Fibroblast of skin of back (primary cell): ENCODE data around the gene INHBB.

Experiments used
- DNase-seq: peaks from one replicate; pipeline ENCODE4 v3.0.0-alpha.2; 2013

INHBB gene

DNA sequence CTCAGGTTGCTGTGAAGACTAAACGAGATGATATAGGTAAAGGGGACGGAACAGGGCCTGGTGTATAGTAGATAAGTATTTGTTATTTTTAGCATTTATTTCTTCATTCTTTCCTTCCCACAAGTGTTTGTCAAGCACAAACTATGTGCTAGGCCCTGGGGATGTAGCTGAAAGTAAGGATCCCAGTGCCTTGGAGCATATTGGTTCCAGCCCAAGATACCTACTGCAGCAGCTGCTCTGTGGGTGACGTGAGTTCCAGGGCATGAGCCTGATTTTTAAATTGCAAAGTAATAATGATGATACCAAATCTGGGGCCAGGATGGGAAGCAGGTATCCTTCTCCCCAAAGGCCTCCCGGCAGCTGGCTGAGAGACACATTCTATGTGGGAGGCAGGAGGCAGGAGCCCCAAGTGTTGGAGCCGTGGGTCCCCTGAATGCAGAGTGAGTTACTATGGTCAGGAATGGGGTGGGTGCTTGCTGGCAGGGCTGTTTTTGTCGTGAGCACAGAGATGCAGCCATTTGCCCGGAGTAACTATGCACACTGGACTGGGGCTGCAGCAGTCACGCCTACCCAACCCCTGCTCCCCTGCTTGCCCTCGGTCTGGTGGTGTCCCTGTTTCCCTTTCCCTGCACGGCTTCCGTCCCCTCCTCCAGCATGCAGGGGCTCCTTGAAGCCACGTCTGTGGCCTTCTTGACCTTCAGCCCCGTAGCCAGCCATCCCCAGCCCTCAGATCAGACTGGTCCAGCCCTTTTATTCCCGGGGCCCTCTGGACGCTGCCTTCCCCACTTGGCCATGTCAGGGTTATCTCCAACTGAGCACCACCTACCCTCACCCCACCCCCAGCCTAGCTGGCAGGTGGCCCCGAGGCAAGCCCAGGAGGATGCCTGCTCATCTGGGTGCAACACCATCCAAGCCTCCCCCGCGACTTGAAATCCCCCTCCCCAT is 52.4 kb downstream of the INHBB start:
- DNase-seq, result peak; percentile 67

DNA sequence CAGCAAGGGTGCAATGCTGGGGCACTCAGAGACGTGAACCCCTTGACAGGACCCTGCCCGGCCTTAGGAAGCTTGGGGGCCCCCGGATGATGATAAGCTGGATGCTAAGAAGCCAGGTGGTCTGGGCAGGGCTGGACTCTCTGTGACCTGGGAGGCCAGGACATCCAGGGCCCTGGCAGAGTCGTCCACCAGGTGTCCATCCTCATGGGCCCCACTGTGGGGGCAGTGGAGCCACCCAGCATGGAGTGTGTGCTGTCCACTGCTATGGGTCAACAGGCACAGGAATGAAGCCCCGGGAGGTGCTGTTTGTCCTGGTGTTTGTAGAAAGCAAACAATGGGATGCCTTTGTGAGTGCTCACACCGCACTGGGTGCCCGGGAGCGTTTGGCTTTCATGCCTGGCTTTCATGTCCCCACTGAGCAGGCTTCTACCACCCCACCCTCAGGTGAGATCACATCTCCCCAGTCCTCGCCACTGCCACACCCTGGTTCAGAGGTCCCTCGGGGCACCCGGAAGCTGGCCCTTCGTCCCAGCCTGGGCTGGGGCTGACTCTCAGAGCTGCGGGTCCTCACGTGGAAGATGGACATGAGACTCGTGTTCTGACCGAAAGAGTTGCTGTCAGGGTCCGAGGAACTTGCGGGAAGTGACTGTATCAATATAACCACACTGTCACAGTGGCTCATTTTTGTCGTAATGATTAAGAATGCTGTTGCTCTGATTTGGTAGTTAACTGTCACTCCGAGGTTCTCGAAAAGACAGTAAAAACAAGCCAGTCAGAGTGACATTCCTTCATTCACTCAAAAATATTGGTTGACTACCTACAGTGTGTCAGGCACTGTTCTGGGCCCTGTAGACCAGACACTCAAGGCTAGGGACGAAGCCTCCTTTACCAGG is 53.3 kb downstream of the INHBB start:
- DNase-seq, result no peak

DNA sequence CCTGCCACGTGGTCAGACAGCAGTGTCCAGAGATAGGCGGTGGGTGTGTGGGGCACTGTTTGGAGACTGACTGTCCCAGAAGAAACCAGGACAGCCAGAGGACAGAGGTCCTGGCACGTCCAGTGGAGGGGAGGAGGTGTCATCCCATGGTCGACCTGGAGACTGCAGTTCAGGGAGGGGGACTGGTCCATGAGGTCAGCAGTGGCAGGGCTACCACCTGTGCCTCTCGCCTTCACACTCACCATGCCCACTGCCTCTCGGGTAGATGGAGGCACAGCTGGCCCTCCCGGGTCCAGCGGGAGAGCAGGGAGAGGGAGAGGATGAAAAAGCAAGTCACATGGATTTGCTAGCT is 53.9 kb downstream of the INHBB start:
- no peak for DNase-seq

GRCh38 chr2:120400551-120400950 is 54.6 kb downstream of the INHBB start:
- DNase-seq, result no peak
